ENCODE data around the gene SLFN12L. TPM values are rescaled to one million over a fixed set of nuclear protein-coding genes. Genes with fewer than 3 reads are reported as not detected.

SLFN12L gene
- total and polyA plus RNA-seq, 9 of the 15 experiments (the other 6 are each of a cell fraction or from before 2014, with no cell fraction given), result 0.04 to 0.31 (median 0.08) TPM; not detected in 3

DNA sequence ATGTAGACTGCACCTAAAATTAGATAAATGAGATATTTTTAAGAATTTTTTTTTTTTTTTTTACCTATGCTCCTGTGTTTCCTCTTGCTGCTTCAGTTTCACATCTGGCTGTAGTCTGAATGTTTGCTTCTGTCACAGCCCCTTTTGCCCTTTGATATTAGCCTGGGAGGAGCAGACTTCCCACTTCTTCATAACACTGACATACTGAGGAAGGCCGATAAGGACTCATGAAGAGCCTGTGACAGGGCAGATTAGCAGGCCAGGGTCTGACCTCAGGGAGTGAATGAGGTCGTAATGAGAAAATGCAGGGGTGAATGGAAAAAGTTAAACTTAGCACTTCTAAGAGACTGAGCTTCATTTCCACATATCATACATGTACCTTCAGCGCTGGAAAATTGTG is 23.2 kb upstream of the SLFN12L start, which contains the start of gene SLFN14 (continued):
- TF ChIP-seq, protein P1, sequence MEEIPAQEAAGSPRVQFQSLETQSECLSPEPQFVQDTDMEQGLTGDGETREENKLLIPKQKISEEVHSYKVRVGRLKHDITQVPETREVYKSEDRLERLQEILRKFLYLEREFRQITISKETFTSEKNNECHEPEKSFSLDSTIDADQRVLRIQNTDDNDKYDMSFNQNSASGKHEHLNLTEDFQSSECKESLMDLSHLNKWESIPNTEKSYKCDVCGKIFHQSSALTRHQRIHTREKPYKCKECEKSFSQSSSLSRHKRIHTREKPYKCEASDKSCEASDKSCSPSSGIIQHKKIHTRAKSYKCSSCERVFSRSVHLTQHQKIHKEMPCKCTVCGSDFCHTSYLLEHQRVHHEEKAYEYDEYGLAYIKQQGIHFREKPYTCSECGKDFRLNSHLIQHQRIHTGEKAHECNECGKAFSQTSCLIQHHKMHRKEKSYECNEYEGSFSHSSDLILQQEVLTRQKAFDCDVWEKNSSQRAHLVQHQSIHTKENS (CRISPR knock-in tag; IDR thresholded peaks at IDR 0.05), result no peak
- TF ChIP-seq, protein P2, sequence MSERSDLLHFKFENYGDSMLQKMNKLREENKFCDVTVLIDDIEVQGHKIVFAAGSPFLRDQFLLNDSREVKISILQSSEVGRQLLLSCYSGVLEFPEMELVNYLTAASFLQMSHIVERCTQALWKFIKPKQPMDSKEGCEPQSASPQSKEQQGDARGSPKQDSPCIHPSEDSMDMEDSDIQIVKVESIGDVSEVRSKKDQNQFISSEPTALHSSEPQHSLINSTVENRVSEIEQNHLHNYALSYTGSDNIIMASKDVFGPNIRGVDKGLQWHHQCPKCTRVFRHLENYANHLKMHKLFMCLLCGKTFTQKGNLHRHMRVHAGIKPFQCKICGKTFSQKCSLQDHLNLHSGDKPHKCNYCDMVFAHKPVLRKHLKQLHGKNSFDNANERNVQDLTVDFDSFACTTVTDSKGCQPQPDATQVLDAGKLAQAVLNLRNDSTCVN (CRISPR knock-in tag; IDR thresholded peaks at IDR 0.05), result no peak
- TF ChIP-seq, protein P3, sequence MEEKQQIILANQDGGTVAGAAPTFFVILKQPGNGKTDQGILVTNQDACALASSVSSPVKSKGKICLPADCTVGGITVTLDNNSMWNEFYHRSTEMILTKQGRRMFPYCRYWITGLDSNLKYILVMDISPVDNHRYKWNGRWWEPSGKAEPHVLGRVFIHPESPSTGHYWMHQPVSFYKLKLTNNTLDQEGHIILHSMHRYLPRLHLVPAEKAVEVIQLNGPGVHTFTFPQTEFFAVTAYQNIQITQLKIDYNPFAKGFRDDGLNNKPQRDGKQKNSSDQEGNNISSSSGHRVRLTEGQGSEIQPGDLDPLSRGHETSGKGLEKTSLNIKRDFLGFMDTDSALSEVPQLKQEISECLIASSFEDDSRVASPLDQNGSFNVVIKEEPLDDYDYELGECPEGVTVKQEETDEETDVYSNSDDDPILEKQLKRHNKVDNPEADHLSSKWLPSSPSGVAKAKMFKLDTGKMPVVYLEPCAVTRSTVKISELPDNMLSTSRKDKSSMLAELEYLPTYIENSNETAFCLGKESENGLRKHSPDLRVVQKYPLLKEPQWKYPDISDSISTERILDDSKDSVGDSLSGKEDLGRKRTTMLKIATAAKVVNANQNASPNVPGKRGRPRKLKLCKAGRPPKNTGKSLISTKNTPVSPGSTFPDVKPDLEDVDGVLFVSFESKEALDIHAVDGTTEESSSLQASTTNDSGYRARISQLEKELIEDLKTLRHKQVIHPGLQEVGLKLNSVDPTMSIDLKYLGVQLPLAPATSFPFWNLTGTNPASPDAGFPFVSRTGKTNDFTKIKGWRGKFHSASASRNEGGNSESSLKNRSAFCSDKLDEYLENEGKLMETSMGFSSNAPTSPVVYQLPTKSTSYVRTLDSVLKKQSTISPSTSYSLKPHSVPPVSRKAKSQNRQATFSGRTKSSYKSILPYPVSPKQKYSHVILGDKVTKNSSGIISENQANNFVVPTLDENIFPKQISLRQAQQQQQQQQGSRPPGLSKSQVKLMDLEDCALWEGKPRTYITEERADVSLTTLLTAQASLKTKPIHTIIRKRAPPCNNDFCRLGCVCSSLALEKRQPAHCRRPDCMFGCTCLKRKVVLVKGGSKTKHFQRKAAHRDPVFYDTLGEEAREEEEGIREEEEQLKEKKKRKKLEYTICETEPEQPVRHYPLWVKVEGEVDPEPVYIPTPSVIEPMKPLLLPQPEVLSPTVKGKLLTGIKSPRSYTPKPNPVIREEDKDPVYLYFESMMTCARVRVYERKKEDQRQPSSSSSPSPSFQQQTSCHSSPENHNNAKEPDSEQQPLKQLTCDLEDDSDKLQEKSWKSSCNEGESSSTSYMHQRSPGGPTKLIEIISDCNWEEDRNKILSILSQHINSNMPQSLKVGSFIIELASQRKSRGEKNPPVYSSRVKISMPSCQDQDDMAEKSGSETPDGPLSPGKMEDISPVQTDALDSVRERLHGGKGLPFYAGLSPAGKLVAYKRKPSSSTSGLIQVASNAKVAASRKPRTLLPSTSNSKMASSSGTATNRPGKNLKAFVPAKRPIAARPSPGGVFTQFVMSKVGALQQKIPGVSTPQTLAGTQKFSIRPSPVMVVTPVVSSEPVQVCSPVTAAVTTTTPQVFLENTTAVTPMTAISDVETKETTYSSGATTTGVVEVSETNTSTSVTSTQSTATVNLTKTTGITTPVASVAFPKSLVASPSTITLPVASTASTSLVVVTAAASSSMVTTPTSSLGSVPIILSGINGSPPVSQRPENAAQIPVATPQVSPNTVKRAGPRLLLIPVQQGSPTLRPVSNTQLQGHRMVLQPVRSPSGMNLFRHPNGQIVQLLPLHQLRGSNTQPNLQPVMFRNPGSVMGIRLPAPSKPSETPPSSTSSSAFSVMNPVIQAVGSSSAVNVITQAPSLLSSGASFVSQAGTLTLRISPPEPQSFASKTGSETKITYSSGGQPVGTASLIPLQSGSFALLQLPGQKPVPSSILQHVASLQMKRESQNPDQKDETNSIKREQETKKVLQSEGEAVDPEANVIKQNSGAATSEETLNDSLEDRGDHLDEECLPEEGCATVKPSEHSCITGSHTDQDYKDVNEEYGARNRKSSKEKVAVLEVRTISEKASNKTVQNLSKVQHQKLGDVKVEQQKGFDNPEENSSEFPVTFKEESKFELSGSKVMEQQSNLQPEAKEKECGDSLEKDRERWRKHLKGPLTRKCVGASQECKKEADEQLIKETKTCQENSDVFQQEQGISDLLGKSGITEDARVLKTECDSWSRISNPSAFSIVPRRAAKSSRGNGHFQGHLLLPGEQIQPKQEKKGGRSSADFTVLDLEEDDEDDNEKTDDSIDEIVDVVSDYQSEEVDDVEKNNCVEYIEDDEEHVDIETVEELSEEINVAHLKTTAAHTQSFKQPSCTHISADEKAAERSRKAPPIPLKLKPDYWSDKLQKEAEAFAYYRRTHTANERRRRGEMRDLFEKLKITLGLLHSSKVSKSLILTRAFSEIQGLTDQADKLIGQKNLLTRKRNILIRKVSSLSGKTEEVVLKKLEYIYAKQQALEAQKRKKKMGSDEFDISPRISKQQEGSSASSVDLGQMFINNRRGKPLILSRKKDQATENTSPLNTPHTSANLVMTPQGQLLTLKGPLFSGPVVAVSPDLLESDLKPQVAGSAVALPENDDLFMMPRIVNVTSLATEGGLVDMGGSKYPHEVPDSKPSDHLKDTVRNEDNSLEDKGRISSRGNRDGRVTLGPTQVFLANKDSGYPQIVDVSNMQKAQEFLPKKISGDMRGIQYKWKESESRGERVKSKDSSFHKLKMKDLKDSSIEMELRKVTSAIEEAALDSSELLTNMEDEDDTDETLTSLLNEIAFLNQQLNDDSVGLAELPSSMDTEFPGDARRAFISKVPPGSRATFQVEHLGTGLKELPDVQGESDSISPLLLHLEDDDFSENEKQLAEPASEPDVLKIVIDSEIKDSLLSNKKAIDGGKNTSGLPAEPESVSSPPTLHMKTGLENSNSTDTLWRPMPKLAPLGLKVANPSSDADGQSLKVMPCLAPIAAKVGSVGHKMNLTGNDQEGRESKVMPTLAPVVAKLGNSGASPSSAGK (IDR thresholded peaks at IDR 0.05), result no peak
- peak; percentile 80 for TF ChIP-seq BCOR (IDR thresholded peaks at IDR 0.05)
- TF ChIP-seq, protein P4, sequence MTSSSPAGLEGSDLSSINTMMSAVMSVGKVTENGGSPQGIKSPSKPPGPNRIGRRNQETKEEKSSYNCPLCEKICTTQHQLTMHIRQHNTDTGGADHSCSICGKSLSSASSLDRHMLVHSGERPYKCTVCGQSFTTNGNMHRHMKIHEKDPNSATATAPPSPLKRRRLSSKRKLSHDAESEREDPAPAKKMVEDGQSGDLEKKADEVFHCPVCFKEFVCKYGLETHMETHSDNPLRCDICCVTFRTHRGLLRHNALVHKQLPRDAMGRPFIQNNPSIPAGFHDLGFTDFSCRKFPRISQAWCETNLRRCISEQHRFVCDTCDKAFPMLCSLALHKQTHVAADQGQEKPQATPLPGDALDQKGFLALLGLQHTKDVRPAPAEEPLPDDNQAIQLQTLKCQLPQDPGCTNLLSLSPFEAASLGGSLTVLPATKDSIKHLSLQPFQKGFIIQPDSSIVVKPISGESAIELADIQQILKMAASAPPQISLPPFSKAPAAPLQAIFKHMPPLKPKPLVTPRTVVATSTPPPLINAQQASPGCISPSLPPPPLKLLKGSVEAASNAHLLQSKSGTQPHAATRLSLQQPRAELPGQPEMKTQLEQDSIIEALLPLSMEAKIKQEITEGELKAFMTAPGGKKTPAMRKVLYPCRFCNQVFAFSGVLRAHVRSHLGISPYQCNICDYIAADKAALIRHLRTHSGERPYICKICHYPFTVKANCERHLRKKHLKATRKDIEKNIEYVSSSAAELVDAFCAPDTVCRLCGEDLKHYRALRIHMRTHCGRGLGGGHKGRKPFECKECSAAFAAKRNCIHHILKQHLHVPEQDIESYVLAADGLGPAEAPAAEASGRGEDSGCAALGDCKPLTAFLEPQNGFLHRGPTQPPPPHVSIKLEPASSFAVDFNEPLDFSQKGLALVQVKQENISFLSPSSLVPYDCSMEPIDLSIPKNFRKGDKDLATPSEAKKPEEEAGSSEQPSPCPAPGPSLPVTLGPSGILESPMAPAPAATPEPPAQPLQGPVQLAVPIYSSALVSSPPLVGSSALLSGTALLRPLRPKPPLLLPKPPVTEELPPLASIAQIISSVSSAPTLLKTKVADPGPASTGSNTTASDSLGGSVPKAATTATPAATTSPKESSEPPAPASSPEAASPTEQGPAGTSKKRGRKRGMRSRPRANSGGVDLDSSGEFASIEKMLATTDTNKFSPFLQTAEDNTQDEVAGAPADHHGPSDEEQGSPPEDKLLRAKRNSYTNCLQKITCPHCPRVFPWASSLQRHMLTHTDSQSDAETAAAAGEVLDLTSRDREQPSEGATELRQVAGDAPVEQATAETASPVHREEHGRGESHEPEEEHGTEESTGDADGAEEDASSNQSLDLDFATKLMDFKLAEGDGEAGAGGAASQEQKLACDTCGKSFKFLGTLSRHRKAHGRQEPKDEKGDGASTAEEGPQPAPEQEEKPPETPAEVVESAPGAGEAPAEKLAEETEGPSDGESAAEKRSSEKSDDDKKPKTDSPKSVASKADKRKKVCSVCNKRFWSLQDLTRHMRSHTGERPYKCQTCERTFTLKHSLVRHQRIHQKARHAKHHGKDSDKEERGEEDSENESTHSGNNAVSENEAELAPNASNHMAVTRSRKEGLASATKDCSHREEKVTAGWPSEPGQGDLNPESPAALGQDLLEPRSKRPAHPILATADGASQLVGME (CRISPR knock-in tag; IDR thresholded peaks at IDR 0.05), result no peak
- no peak for TF ChIP-seq ZFP36 (IDR thresholded peaks at IDR 0.05; ENCODE audit: low read depth, low read length, partially characterized antibody)

All from K562 (cell line).